AG09309 (cell line): Measurements from ENCODE around the gene AAK1.

ENCODE experiments used
- DNase-seq: peaks from one replicate; pipeline ENCODE4 v3.0.0-alpha.2; 2010; ENCODE audit warnings: low read depth
- H3K4me3 ChIP-seq: 2 replicates; pipeline ENCODE4 v1.5.1; 2011; ENCODE audit warnings: mild to moderate bottlenecking, low read depth, low read length, moderate library complexity; ENCODE audit not compliant: control insufficient read depth
- TF ChIP-seq, protein P1 (sequence below): IDR thresholded peaks from 2 replicates; pipeline ENCODE4 v1.5.1; 2011; ENCODE audit warnings: mild to moderate bottlenecking, low read depth, low read length, inconsistent platforms; ENCODE audit not compliant: insufficient read depth, control insufficient read depth; ENCODE audit errors: missing control alignments

AAK1 gene

DNA sequence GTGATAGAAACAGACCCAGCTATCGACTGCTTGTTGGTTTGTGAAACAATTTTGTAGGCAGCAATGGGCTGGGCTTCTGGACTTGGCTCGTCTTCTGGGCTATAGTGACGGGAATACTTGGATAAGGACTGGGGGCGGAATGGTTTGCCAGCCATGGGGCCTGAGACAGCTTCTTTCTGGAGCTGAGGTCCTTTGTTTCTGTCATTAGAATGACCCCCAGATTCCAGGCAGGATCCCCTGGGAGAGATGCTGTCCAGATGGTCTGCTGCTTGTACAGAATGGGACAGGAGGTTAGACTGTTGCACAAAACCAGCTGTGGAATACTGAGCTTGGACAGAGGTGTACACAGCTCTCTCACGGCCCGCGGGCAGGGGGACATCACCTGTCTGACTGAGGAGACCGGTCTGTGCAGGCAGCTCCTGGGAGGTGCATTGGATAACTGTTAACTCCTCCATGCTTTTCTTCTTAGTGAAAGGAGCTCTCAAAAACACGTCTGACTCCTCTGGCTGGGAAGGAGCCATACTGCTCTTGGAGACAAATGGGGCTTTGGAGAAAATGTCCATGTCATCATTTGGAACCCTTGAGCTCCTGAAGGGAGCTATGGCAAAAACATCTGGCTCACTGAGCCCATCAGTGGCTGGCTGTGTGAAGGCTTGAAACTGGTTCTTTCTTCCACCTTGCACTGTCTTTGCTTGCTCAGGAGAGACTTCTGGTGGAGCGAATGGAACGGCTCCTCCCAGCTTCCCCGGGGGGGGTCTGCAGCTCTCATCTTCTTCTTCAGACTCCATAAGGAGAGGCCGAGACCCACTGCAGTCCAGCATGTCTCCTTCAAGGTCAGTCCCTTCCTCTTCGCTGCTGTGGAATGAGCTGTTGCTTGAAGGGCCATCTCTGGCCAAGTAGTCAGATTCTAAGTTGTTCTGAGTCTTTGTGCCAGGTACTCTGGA lies 177.8 kb downstream of the AAK1 start:
- DNase-seq = no peak
- no peak overlapping the region for H3K4me3 ChIP-seq
- TF ChIP-seq, protein P1, sequence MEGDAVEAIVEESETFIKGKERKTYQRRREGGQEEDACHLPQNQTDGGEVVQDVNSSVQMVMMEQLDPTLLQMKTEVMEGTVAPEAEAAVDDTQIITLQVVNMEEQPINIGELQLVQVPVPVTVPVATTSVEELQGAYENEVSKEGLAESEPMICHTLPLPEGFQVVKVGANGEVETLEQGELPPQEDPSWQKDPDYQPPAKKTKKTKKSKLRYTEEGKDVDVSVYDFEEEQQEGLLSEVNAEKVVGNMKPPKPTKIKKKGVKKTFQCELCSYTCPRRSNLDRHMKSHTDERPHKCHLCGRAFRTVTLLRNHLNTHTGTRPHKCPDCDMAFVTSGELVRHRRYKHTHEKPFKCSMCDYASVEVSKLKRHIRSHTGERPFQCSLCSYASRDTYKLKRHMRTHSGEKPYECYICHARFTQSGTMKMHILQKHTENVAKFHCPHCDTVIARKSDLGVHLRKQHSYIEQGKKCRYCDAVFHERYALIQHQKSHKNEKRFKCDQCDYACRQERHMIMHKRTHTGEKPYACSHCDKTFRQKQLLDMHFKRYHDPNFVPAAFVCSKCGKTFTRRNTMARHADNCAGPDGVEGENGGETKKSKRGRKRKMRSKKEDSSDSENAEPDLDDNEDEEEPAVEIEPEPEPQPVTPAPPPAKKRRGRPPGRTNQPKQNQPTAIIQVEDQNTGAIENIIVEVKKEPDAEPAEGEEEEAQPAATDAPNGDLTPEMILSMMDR = no peak

DNA sequence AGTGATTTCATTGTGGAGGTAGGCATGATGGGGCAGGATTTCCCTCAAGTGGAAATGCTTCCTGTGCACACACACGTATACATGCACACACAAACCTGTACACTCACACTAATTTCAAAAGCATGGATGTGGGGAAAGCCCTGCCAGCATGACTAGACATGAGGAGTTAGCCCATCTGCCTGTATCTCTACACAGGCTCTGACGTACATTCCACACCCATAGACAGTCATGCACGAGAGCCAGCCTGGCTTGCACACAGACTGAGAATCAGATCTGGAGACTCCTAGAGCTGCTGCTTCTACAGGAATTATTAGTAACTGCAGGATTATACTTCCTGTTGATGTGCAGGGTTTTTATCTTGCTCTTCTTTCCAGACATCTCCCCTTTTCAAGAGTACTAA lies 179.0 kb downstream of the AAK1 start:
- H3K4me3 ChIP-seq = no peak overlapping the region
- TF ChIP-seq, protein P1 = no peak
- peak; percentile 4 for DNase-seq

DNA sequence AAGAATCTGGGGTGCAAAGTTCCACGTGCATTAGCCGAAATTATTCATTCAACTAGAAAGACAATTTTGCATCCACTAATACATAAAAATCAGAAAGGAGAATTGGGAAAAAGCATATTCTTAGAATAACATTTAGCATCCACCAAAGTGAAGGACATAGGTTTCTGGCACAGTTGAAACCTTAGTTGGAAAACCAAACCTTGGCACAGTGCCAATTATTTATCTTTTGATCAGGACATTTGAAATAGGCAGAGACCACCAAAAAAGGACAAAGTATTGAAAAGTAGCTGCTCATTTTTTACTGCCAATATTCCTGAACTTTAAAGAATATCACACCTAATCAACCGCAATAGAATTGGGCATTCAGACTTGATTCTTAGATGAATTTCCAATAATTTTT lies 180.8 kb downstream of the AAK1 start:
- TF ChIP-seq, protein P1 = no peak

DNA sequence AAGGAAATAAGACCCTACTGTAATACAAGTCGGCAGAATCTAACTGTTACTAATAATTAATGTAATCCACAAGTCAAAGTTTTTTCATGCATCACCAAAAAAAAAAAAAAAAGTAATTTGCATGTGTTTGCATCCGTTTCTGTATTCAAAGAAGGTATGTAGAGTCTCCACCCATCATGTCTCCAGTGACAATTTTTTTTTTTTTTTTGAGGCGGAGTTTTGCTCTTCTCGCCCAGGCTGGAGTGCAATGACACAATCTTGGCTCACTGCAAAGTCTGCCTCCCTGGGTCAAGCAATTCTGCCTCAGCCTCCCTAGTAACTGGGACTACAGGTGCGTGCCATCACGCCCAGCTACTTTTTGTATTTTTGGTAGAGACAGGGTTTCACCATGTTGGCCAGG lies 182.1 kb downstream of the AAK1 start:
- H3K4me3 ChIP-seq = no peak overlapping the region
- TF ChIP-seq, protein P1 = no peak
- no peak for DNase-seq

More for the DNA sequence above, 180.8 kb downstream of the AAK1 start:
- DNase-seq = no peak
- H3K4me3 ChIP-seq = no peak overlapping the region

DNA sequence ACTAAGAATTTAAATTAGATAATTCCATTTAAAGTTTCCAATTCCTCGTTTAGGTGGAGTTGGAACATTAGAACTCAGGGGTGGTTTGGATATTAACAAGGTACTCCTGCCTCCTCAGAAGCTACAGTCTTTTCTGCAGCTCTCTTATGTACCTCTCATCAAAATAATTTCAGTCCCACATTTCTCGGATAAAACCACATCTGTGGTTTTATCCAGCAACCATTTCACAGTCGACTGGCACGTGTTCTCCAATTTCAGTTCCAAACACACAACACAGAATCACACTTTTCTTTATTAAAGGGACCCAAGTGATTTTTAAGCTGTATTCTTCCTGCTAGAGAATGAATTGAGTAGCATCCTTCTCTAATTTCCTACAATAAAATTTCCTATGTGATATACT lies 183.6 kb downstream of the AAK1 start:
- DNase-seq = no peak
- TF ChIP-seq, protein P1 = no peak
- no peak overlapping the region for H3K4me3 ChIP-seq

DNA sequence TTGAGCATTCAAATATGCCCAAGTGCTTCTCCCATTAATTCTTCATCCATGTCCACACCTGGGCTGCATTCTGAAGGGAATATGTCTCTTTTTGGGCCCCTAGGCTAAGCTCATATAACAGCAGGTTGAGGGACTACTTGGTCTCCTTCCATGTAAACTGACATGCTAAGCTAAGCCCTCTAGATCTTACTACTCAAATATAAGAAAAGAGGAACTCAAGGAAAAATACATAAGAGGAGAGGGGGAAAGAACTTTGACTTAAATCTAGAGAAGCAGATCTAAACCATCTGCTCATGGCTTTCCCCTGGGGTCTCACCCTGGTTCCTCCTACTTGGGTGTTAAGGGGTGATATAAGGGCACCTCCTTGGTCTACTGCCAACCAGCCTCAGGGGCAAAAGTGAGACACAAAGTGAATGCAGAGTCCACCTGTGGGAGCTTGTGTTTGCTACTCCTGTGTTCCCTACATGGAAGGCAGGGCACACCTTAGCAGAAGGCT lies 186.5 kb downstream of the AAK1 start:
- H3K4me3 ChIP-seq = no peak overlapping the region
- TF ChIP-seq, protein P1 = no peak
- DNase-seq = no peak

DNA sequence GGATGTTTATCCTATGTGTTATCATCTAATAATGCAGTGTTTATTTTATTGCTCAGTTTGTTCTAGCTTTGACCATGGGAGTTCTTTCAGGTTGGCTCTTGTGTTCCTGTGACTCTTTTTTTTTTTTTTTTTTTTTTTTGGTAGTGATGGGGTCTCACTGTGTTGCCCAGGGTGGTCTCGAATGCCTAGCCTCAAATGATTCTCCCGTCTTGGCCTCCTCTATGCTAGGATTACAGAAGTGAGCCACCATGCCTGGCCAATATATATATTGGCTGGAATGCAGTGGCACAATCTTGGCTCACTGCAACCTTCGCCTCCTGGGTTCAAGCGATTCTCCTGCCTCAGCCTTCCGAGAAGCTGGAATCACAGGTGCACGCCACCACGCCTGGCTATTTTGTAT lies 187.4 kb downstream of the AAK1 start:
- DNase-seq = no peak
- TF ChIP-seq, protein P1 = no peak
- H3K4me3 ChIP-seq = no peak overlapping the region
